ENCODE data around the gene ASTN1.

- TF ChIP-seq SPI1 (IDR thresholded peaks at IDR 0.05; ENCODE audit: low read depth, low read length) (no peak), POLR2A (IDR thresholded peaks at IDR 0.05; ENCODE audit: low read depth, low read length) (no peak), POLR2AphosphoS5 (IDR thresholded peaks at IDR 0.05; ENCODE audit: low read depth, low read length) (no peak)
These were observed 132.1 kb downstream of the ASTN1 start for GRCh38 chr1:177032434-177032833.

Measured in GM12891 (cell line).